ENCODE measurements around the gene RICTOR.

RICTOR gene

GRCh38 chr5:39009280-39009679 is 64.9 kb downstream of the RICTOR start:
- ChIA-PET CTCF (no interaction called here), POLR2A (no interaction called here)
- TF ChIP-seq PKNOX1 (IDR thresholded peaks at IDR 0.05) (no peak), HDGF (IDR thresholded peaks at IDR 0.05; ENCODE audit: borderline replicate concordance) (no peak), TARDBP (IDR thresholded peaks at IDR 0.05) (no peak), LEF1 (IDR thresholded peaks at IDR 0.05; ENCODE audit: borderline replicate concordance) (no peak), FOXM1 (IDR thresholded peaks at IDR 0.05; ENCODE audit: borderline replicate concordance) (no peak), ARNT (IDR thresholded peaks at IDR 0.05) (no peak), SP1 (IDR thresholded peaks at IDR 0.05) (no peak), FOXK2 (IDR thresholded peaks at IDR 0.05) (no peak), FOXA1 (IDR thresholded peaks at IDR 0.05) (no peak), NFRKB (IDR thresholded peaks at IDR 0.05) (no peak), SUZ12 (IDR thresholded peaks at IDR 0.05) (no peak), ZNF384 (IDR thresholded peaks at IDR 0.05) (no peak), L3MBTL2 (conservative IDR thresholded peaks at IDR 0.05) (no peak), CTBP1 (IDR thresholded peaks at IDR 0.05; ENCODE audit: borderline replicate concordance) (no peak), ELF4 (IDR thresholded peaks at IDR 0.05) (no peak), BHLHE40 (IDR thresholded peaks at IDR 0.05; ENCODE audit: borderline replicate concordance) (no peak)
- DNase-seq (ENCODE audit: extremely low spot score), result no peak

GRCh38 chr5:39006650-39007049 is 67.5 kb downstream of the RICTOR start:
- no peak for TF ChIP-seq L3MBTL2 (conservative IDR thresholded peaks at IDR 0.05)
- no peak for TF ChIP-seq PKNOX1 (IDR thresholded peaks at IDR 0.05)
- TF ChIP-seq FOXM1 (IDR thresholded peaks at IDR 0.05; ENCODE audit: borderline replicate concordance), result no peak
- TF ChIP-seq TARDBP (IDR thresholded peaks at IDR 0.05), result no peak
- no peak for TF ChIP-seq CTBP1 (IDR thresholded peaks at IDR 0.05; ENCODE audit: borderline replicate concordance)
- no peak for TF ChIP-seq ZNF384 (IDR thresholded peaks at IDR 0.05)
- no peak for TF ChIP-seq SP1 (IDR thresholded peaks at IDR 0.05)
- no peak for TF ChIP-seq FOXK2 (IDR thresholded peaks at IDR 0.05)
- no peak for TF ChIP-seq NFRKB (IDR thresholded peaks at IDR 0.05)
- no peak for TF ChIP-seq ARNT (IDR thresholded peaks at IDR 0.05)
- TF ChIP-seq BHLHE40 (IDR thresholded peaks at IDR 0.05; ENCODE audit: borderline replicate concordance), result no peak
- no peak for TF ChIP-seq SUZ12 (IDR thresholded peaks at IDR 0.05)
- no peak for TF ChIP-seq ELF4 (IDR thresholded peaks at IDR 0.05)
- TF ChIP-seq FOXA1 (IDR thresholded peaks at IDR 0.05), result no peak
- no peak for TF ChIP-seq HDGF (IDR thresholded peaks at IDR 0.05; ENCODE audit: borderline replicate concordance)
- CTCF ChIA-PET, result interaction anchor here (1.0 kb wide), 1 partner anchor 72 kb away, joined by 3 read pairs; no protein-coding TSS in a partner anchor
- DNase-seq (ENCODE audit: extremely low spot score), result no peak
- POLR2A ChIA-PET, result no interaction called here

- CTCF ChIA-PET, result interaction anchor here (0.6 to 1.0 kb wide), 2 partner anchors 73 to 212 kb away, joined by 3 to 5 read pairs; no protein-coding TSS in a partner anchor
- POLR2A ChIA-PET, result no interaction called here
- no peak for DNase-seq (ENCODE audit: extremely low spot score)
- no peak for TF ChIP-seq LEF1 (IDR thresholded peaks at IDR 0.05; ENCODE audit: borderline replicate concordance)
- no peak for TF ChIP-seq TARDBP (IDR thresholded peaks at IDR 0.05)
- no peak for TF ChIP-seq CTBP1 (IDR thresholded peaks at IDR 0.05; ENCODE audit: borderline replicate concordance)
- no peak for TF ChIP-seq HDGF (IDR thresholded peaks at IDR 0.05; ENCODE audit: borderline replicate concordance)
- TF ChIP-seq FOXA1 (IDR thresholded peaks at IDR 0.05), result no peak
- no peak for TF ChIP-seq FOXM1 (IDR thresholded peaks at IDR 0.05; ENCODE audit: borderline replicate concordance)
- no peak for TF ChIP-seq ELF4 (IDR thresholded peaks at IDR 0.05)
- no peak for TF ChIP-seq NFRKB (IDR thresholded peaks at IDR 0.05)
Observed at GRCh38 chr5:39005566-39006232, 68.5 kb downstream of the RICTOR start.

GRCh38 chr5:39001683-39002082 is 72.5 kb downstream of the RICTOR start:
- CTCF ChIA-PET, result interaction anchor here (0.7 kb wide), 1 partner anchor 215 kb away, joined by 3 read pairs; no protein-coding TSS in a partner anchor
- POLR2A ChIA-PET, result no interaction called here
- TF ChIP-seq ELF4 (IDR thresholded peaks at IDR 0.05) (no peak), FOXK2 (IDR thresholded peaks at IDR 0.05) (no peak), HDGF (IDR thresholded peaks at IDR 0.05; ENCODE audit: borderline replicate concordance) (no peak), ARNT (IDR thresholded peaks at IDR 0.05) (no peak), TARDBP (IDR thresholded peaks at IDR 0.05) (no peak), L3MBTL2 (conservative IDR thresholded peaks at IDR 0.05) (no peak), NFRKB (IDR thresholded peaks at IDR 0.05) (no peak), FOXA1 (IDR thresholded peaks at IDR 0.05) (no peak), ZNF384 (IDR thresholded peaks at IDR 0.05) (no peak)
- DNase-seq (ENCODE audit: extremely low spot score), result no peak

- POLR2A ChIA-PET, result no interaction called here
- no peak for TF ChIP-seq ELF4 (IDR thresholded peaks at IDR 0.05)
- TF ChIP-seq ZNF384 (IDR thresholded peaks at IDR 0.05), result no peak
- TF ChIP-seq CTBP1 (IDR thresholded peaks at IDR 0.05; ENCODE audit: borderline replicate concordance), result no peak
- TF ChIP-seq PKNOX1 (IDR thresholded peaks at IDR 0.05), result no peak
- TF ChIP-seq HDGF (IDR thresholded peaks at IDR 0.05; ENCODE audit: borderline replicate concordance), result no peak
- no peak for TF ChIP-seq TARDBP (IDR thresholded peaks at IDR 0.05)
- TF ChIP-seq SP1 (IDR thresholded peaks at IDR 0.05), result no peak
- no peak for TF ChIP-seq SUZ12 (IDR thresholded peaks at IDR 0.05)
- no peak for TF ChIP-seq NFRKB (IDR thresholded peaks at IDR 0.05)
- TF ChIP-seq FOXA1 (IDR thresholded peaks at IDR 0.05), result no peak
- no peak for TF ChIP-seq LEF1 (IDR thresholded peaks at IDR 0.05; ENCODE audit: borderline replicate concordance)
- TF ChIP-seq BHLHE40 (IDR thresholded peaks at IDR 0.05; ENCODE audit: borderline replicate concordance), result no peak
- no peak for TF ChIP-seq FOXM1 (IDR thresholded peaks at IDR 0.05; ENCODE audit: borderline replicate concordance)
- TF ChIP-seq L3MBTL2 (conservative IDR thresholded peaks at IDR 0.05), result no peak
- TF ChIP-seq FOXK2 (IDR thresholded peaks at IDR 0.05), result no peak
- no peak for TF ChIP-seq ARNT (IDR thresholded peaks at IDR 0.05)
- no peak for DNase-seq (ENCODE audit: extremely low spot score)
- CTCF ChIA-PET, result no interaction called here
Observed at GRCh38 chr5:38999037-38999436, 75.2 kb downstream of the RICTOR start.

Measured in HEK293T (cell line).